Sigmoid colon (tissue), 7 donors: ENCODE measurements around the gene ATXN10. TPM values are rescaled to one million over a fixed set of nuclear protein-coding genes. Genes with fewer than 3 reads are reported as not detected.

Experiments used
- DNase-seq: peaks from one replicate; pipeline ENCODE4 v3.0.0-alpha.2; 2019
- H3K27ac ChIP-seq, 4 donors: fragments of 200-600 bp; sonication (generic); one replicate each; pipeline ENCODE4 v1.5.1; 2016 to 2019; ENCODE audit warnings: mild to moderate bottlenecking in 1 of 4
- H3K27me3 ChIP-seq, 3 donors: fragments of 200-600 bp; sonication (generic); one replicate each; pipeline ENCODE4 v1.5.1; 2019; ENCODE audit warnings: mild to moderate bottlenecking in 1 of 3
- H3K36me3 ChIP-seq, 4 donors: fragments of 200-600 bp; sonication (generic); one replicate each; pipeline ENCODE4 v1.5.1; 2016 to 2019
- H3K4me1 ChIP-seq, 4 donors: fragments of 200-600 bp; sonication (generic); one replicate each; pipeline ENCODE4 v1.5.1; 2017 to 2019
- H3K4me3 ChIP-seq, 4 donors: fragments of 200-600 bp; sonication (generic); one replicate each; pipeline ENCODE4 v1.5.1; 2017 to 2019; ENCODE audit warnings: mild to moderate bottlenecking in 2 of 4, moderate library complexity in 1 of 4
- H3K9me3 ChIP-seq, 4 donors: fragments of 200-600 bp in 3 of 4; sonication (generic) in 3 of 4; one replicate each; pipeline versions ENCODE4 v1.5.1 to v1.6.1; 2013 to 2019
- CTCF ChIP-seq, 4 experiments: fragments of 450-650 bp in 3 of 4; fragments of 200-600 bp in 1 of 4; IDR thresholded peaks; one replicate each; pipeline ENCODE4 v1.5.1; 2016 to 2019; ENCODE audit warnings: antibody characterized with exemption in 4 of 4, mild to moderate bottlenecking in 3 of 4, moderate library complexity in 2 of 4
- EP300 ChIP-seq, 4 donors: sonication (generic); formaldehyde crosslinking; IDR thresholded peaks; one replicate each; pipeline ENCODE4 v1.6.1; 2017; ENCODE audit warnings: antibody characterized with exemption in 4 of 4
- POLR2A ChIP-seq, 2 donors: fragments of 450-650 bp; IDR thresholded peaks; one replicate each; pipeline ENCODE4 v1.6.1; 2016; ENCODE audit warnings: antibody characterized with exemption in 2 of 2, mild to moderate bottlenecking in 2 of 2, moderate library complexity in 2 of 2
- POLR2AphosphoS5 ChIP-seq, 4 donors: sonication (generic); formaldehyde crosslinking; IDR thresholded peaks; one replicate each; pipeline ENCODE4 v1.6.1; 2017; ENCODE audit warnings: antibody characterized with exemption in 4 of 4
- WGBS, 2 donors: extraction: QIAGEN DNeasy Blood & Tissue Kit; methylation state at CpG; one replicate each; pipeline ENCODE4 v1.1.7; 2013; 5-methylcytosine and 5-hydroxymethylcytosine counted together
- intact Hi-C: fragments of 100-400 bp; cut with DNase I; formaldehyde crosslinking; loops from one replicate; pipeline ENCODE4 v1.15.1; 2023
- polyA plus RNA-seq, 3 donors: library from polyadenylated mRNA; stranded (reverse); fragments of 200-250 nt; gene quantifications; one replicate each; pipeline ENCODE4 v1.2.3, GENCODE V29; 2013
- total RNA-seq, 4 donors: library from RNA; depleted of rRNA; stranded (reverse); fragments of >200 nt; gene quantifications; one replicate each; pipeline ENCODE4 v1.1.0, GENCODE V29; 2016
- donor health status: healthy with polysubstance abuse.
- donor health status: Bipolar disorder and iron deficiency.
- donor health status: healthy.

The ATXN10 gene
- total and polyA plus RNA-seq, 7 donors, result 37.9 to 187 (median 160) TPM

- Histone ChIP-seq H3K4me1 (no peaks in the 10 kb centered on the region), H3K27ac (no peak overlapping the region), H3K36me3 (peaks cover 0 to 27% (median 0%) of the 10 kb centered on the region in 4 donors), H3K4me3 (no peak overlapping the region), H3K9me3 (no peaks in the 10 kb centered on the region), H3K27me3 (no peaks in the 10 kb centered on the region)
- DNase-seq, result no peak
- intact Hi-C loops, result no loop called here
- TF ChIP-seq POLR2A (IDR thresholded peaks at IDR 0.05) (no peak), EP300 (IDR thresholded peaks at IDR 0.05) (no peak), CTCF (IDR thresholded peaks at IDR 0.05) (no peak), POLR2AphosphoS5 (IDR thresholded peaks at IDR 0.05) (no peak)
- 94 to 96% methylated on average over 7 of the region's 7 CpGs for WGBS, 2 donors
Measured at GRCh38 chr22:45837508-45837907, 165.9 kb downstream of the ATXN10 start.

GRCh38 chr22:45838305-45838887, 166.8 kb downstream of the ATXN10 start:
- no peak for DNase-seq
- 92 to 94% methylated on average over 5 of the region's 5 CpGs for whole genome bisulfite sequencing, 2 donors
- intact Hi-C loops, result no loop called here
- H3K36me3 ChIP-seq, result peaks cover 0 to 32% (median 0%) of the 10 kb centered on the region in 4 donors
- peaks cover 0 to 3% (median 0%) of the 10 kb centered on the region in 4 donors for H3K4me1 ChIP-seq
- H3K27me3 ChIP-seq, result no peaks in the 10 kb centered on the region
- TF ChIP-seq CTCF (IDR thresholded peaks at IDR 0.05) (no peak), POLR2AphosphoS5 (IDR thresholded peaks at IDR 0.05) (no peak), POLR2A (IDR thresholded peaks at IDR 0.05) (no peak), EP300 (IDR thresholded peaks at IDR 0.05) (no peak)
- H3K27ac ChIP-seq, result no peak overlapping the region
- H3K4me3 ChIP-seq, result no peak overlapping the region
- H3K9me3 ChIP-seq, result no peaks in the 10 kb centered on the region

- intact Hi-C loops, result no loop called here
- 84% methylated on average over 8 of the region's 8 CpGs for WGBS, 2 donors
- no peaks in the 10 kb centered on the region for H3K27me3 ChIP-seq
- H3K27ac ChIP-seq, result no peak overlapping the region
- no peak for DNase-seq
- no peak for TF ChIP-seq POLR2AphosphoS5 (IDR thresholded peaks at IDR 0.05)
- TF ChIP-seq CTCF (IDR thresholded peaks at IDR 0.05), result no peak
- no peak for TF ChIP-seq EP300 (IDR thresholded peaks at IDR 0.05)
- TF ChIP-seq POLR2A (IDR thresholded peaks at IDR 0.05), result no peak
- H3K4me1 ChIP-seq, result peaks cover 0 to 6% (median 2%) of the 10 kb centered on the region in 4 donors
- no peaks in the 10 kb centered on the region for H3K9me3 ChIP-seq
- no peak overlapping the region for H3K4me3 ChIP-seq
- H3K36me3 ChIP-seq, result peaks cover 0 to 32% (median 6%) of the 10 kb centered on the region in 4 donors
Measured at GRCh38 chr22:45840483-45840882, 168.8 kb downstream of the ATXN10 start.

- 92% methylated on average over 12 of the region's 12 CpGs for whole genome bisulfite sequencing, 2 donors
- Histone ChIP-seq H3K9me3 (no peaks in the 10 kb centered on the region), H3K36me3 (peaks cover 0 to 44% (median 6%) of the 10 kb centered on the region in 4 donors), H3K4me1 (peaks cover 0 to 6% (median 2%) of the 10 kb centered on the region in 4 donors), H3K27ac (no peak overlapping the region), H3K4me3 (no peak overlapping the region), H3K27me3 (no peaks in the 10 kb centered on the region)
- intact Hi-C loops, result no loop called here
- TF ChIP-seq POLR2AphosphoS5 (IDR thresholded peaks at IDR 0.05) (no peak), POLR2A (IDR thresholded peaks at IDR 0.05) (no peak), CTCF (IDR thresholded peaks at IDR 0.05) (no peak), EP300 (IDR thresholded peaks at IDR 0.05) (no peak)
- no peak for DNase-seq
Measured at GRCh38 chr22:45842291-45842991, 170.8 kb downstream of the ATXN10 start.
